H1 (cell line): ENCODE results near the gene PROM2. TPM values are rescaled to one million over a fixed set of nuclear protein-coding genes. Genes with fewer than 3 reads are reported as not detected.

Source experiments
- CHD7 ChIP-seq: fragments of 300-600 bp; sonication (generic); IDR thresholded peaks from 2 replicates; pipeline ENCODE4 v1.7.1; 2012; ENCODE audit warnings: low read length, moderate library complexity, mild to moderate bottlenecking, inconsistent platforms; ENCODE audit not compliant: insufficient replicate concordance
- polyA plus RNA-seq, 7 experiments: library from polyadenylated mRNA; depleted of rRNA in 3 of 7; stranded (reverse) in 5 of 7; unstranded in 2 of 7; fragments of >200 nt in 5 of 7; fragments of 200-250 nt in 2 of 7; gene quantifications; 1 replicate in 5 of 7; 2 replicates in 1 of 7; 4 replicates in 1 of 7; pipeline versions ENCODE4 v1.2.1 to v1.2.3, GENCODE V29; 2011 to 2013; ENCODE audit warnings: missing spikeins in 2 of 7, mixed read lengths in 2 of 7
- total RNA-seq: library from RNA; stranded (reverse); fragmentation: NEBNext Ultra II Directional; extraction: Animal tissue kit (Norgen Biotek cat#: 25700); gene quantifications from 2 replicates; pipeline ENCODE4 v1.2.1, GENCODE V29; 2021

The PROM2 gene
- total and polyA plus RNA-seq, 2 of the 8 experiments (the other 6 are each of a cell fraction or from before 2014, with no cell fraction given), result 1.6 to 3.8 TPM

DNA sequence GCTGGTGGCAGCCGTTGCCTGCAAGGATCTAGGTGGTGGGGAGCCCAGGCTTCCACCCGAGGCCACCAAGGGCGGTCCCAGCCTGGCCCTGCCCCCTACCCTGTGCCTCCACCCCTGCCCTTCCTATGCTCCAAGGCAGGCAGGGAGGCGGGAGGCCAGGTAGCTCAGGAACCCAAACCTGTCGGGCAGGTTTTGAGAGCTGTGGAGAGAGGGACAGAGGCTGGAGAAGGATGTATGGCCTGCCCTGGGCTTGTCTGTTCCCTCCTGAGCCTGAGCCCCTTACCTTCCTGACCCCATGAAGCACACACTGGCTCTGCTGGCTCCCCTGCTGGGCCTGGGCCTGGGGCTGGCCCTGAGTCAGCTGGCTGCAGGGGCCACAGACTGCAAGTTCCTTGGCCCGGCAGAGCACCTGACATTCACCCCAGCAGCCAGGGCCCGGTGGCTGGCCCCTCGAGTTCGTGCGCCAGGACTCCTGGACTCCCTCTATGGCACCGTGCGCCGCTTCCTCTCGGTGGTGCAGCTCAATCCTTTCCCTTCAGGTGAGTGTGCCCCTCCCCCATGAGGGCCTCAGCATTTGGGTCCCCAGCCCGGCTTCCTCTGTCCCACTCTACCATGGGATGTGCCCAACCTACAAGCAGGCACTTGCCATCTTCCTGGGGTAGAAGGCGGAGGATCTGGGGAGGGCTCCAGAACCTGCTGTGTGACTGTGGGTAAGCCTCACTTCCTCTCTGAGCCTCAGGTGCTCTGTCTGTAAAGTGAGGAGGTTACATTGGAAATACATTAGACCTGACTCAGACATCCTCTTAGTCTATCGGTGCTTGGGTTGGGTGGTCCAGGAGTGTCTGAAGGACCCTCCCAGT, at the start of gene PROM2 (continued):
- no peak for TF ChIP-seq CHD7
